ENCODE measurements around the gene ABLIM2. TPM values are rescaled to one million over a fixed set of nuclear protein-coding genes. Genes with fewer than 3 reads are reported as not detected.
A peak's percentile ranks its signal among the peaks of the same experiment; 100 is the strongest.

The ABLIM2 gene
- total RNA-seq, 4 donors from 2014 or later: 177 to 281 (median 244) TPM

- H3K4me1 ChIP-seq: peaks cover 51 to 57% of the 10 kb centered on the region in 2 donors
- no peak for DNase-seq
- H3K36me3 ChIP-seq: no peaks in the 10 kb centered on the region
- H3K9me3 ChIP-seq: no peaks in the 10 kb centered on the region
- H3K27me3 ChIP-seq: no peaks in the 10 kb centered on the region
- H3K4me3 ChIP-seq: no peak overlapping the region
- TF ChIP-seq POLR2A (IDR thresholded peaks at IDR 0.05): no peak
- no peak for TF ChIP-seq CTCF (IDR thresholded peaks at IDR 0.05 in 4 of 5, conservative IDR thresholded peaks at IDR 0.05 in 1 of 5)
- intact Hi-C loops (cut with DNase I; ENCODE audit: low total_unique reads): no loop called here
- in situ Hi-C loops (cut with MboI; ENCODE audit: low sequenced_read_pairs in 4 of 4): loop anchor here in 3 of 4 donors (10.0 kb wide), 1 partner anchor 58 kb away; no protein-coding TSS in a partner anchor
- ATAC-seq: no peak
- peak overlapping the region; percentile 86 to 99 (median 97) for H3K27ac ChIP-seq
These were observed 4.0 kb upstream of the ABLIM2 start for GRCh38 chr4:8162625-8163024.

GRCh38 chr4:8160572-8160971 lies 2.0 kb upstream of the ABLIM2 start:
- Histone ChIP-seq H3K4me1 (peaks cover 59 to 62% of the 10 kb centered on the region in 2 donors), H3K36me3 (no peaks in the 10 kb centered on the region), H3K9me3 (no peaks in the 10 kb centered on the region), H3K27ac (peak overlapping the region; percentile 83 to 99 (median 87)), H3K4me3 (peak overlapping the region in 2 of 4 donors; percentile 75 to 84), H3K27me3 (no peaks in the 10 kb centered on the region)
- no peak for ATAC-seq
- DNase-seq: peak in 1 of 2 donors; percentile 23
- no peak for TF ChIP-seq POLR2A (IDR thresholded peaks at IDR 0.05)
- TF ChIP-seq CTCF (IDR thresholded peaks at IDR 0.05 in 4 of 5, conservative IDR thresholded peaks at IDR 0.05 in 1 of 5): no peak
- in situ Hi-C loops (cut with MboI; ENCODE audit: low sequenced_read_pairs in 4 of 4) (loop anchor here in 3 of 4 donors (10.0 kb wide), 1 partner anchor 56 kb away; no protein-coding TSS in a partner anchor), intact Hi-C loops (cut with DNase I; ENCODE audit: low total_unique reads) (no loop called here)

- in situ Hi-C loops (cut with MboI; ENCODE audit: low sequenced_read_pairs in 4 of 4) (loop anchor here in 3 of 4 donors (10.0 kb wide), 1 partner anchor 55 kb away; no protein-coding TSS in a partner anchor), intact Hi-C loops (cut with DNase I; ENCODE audit: low total_unique reads) (no loop called here)
- DNase-seq: peak in 1 of 2 donors; percentile 17
- no peaks in the 10 kb centered on the region for H3K36me3 ChIP-seq
- H3K27me3 ChIP-seq: no peaks in the 10 kb centered on the region
- no peak for ATAC-seq
- peaks cover 61 to 65% of the 10 kb centered on the region in 2 donors for H3K4me1 ChIP-seq
- H3K9me3 ChIP-seq: no peaks in the 10 kb centered on the region
- H3K4me3 ChIP-seq: peak overlapping the region; percentile 69 to 92 (median 80)
- peak overlapping the region; percentile 83 to 99 (median 87) for H3K27ac ChIP-seq
- TF ChIP-seq CTCF (IDR thresholded peaks at IDR 0.05 in 4 of 5, conservative IDR thresholded peaks at IDR 0.05 in 1 of 5) (no peak), POLR2A (IDR thresholded peaks at IDR 0.05) (no peak)
These were observed 1.6 kb upstream of the ABLIM2 start for GRCh38 chr4:8160233-8160560.

GRCh38 chr4:8159537-8160232 lies 1.1 kb upstream of the ABLIM2 start:
- peaks cover 56 to 59% of the 10 kb centered on the region in 2 donors for H3K4me1 ChIP-seq
- DNase-seq (peak in 1 of 2 donors; percentile 41), ATAC-seq (no peak)
- no peaks in the 10 kb centered on the region for H3K36me3 ChIP-seq
- H3K4me3 ChIP-seq: peak overlapping the region; percentile 69 to 92 (median 80)
- intact Hi-C loops (cut with DNase I; ENCODE audit: low total_unique reads): no loop called here
- no peaks in the 10 kb centered on the region for H3K9me3 ChIP-seq
- H3K27me3 ChIP-seq: no peaks in the 10 kb centered on the region
- no peak for TF ChIP-seq POLR2A (IDR thresholded peaks at IDR 0.05)
- no peak for TF ChIP-seq CTCF (IDR thresholded peaks at IDR 0.05 in 4 of 5, conservative IDR thresholded peaks at IDR 0.05 in 1 of 5)
- peak overlapping the region; percentile 83 to 99 (median 87) for H3K27ac ChIP-seq
- in situ Hi-C loops (cut with MboI; ENCODE audit: low sequenced_read_pairs in 4 of 4): loop anchor here in 3 of 4 donors (10.0 kb wide), 1 partner anchor 55 kb away; no protein-coding TSS in a partner anchor

All from gastrocnemius medialis (tissue), 4 donors.